IMR-90 (cell line): ENCODE results near the gene SH3RF3. TPM values are rescaled to one million over a fixed set of nuclear protein-coding genes. Genes with fewer than 3 reads are reported as not detected.
A peak's percentile ranks its signal among the peaks of the same experiment; 100 is the strongest.

Experiments used
- ATAC-seq: fragments of 200-7000 bp; cut with Tn5 transposase; 2 replicates; pipeline ENCODE4 v1.9.1; 2020; ENCODE audit warnings: low read depth, mild to moderate bottlenecking, moderate library complexity
- BruUV-seq: library from RNA; stranded (reverse); fragments of 400-500 nt; replicated peaks from 2 replicates; lab custom pipeline; 2021; lab: Mats Ljungman, UMichigan
- CTCF ChIA-PET: fragments of 300-600 bp; formaldehyde crosslinking; extraction: SDS; loops from one replicate; lab custom pipeline; 2021; ENCODE audit warnings: antibody characterized with exemption; lab: Yijun Ruan, JAX
- POLR2A ChIA-PET: fragments of 300-600 bp; sonication (Branson Sonifier 250); formaldehyde crosslinking; loops from one replicate; lab custom pipeline; 2022; ENCODE audit warnings: antibody characterized with exemption; ENCODE audit not compliant: unreplicated experiment; lab: Charles Lee
- DNase-seq: peaks from one replicate; pipeline ENCODE4 v3.0.0; 2013
- H2AFZ ChIP-seq: replicated peaks from 2 replicates; pipeline ENCODE3; 2013; ENCODE audit warnings: low read length, mild to moderate bottlenecking; ENCODE audit not compliant: poor library complexity
- H2AK5ac ChIP-seq: 2 replicates; pipeline ENCODE4 v1.6.1; 2013; ENCODE audit warnings: low read depth, low read length, inconsistent platforms
- H2AK9ac ChIP-seq: replicated peaks from 2 replicates; pipeline ENCODE3; 2013; ENCODE audit warnings: mild to moderate bottlenecking, low read depth, low read length, moderate library complexity; ENCODE audit not compliant: poor library complexity
- H2BK120ac ChIP-seq: 2 replicates; pipeline ENCODE4 v1.6.1; 2013; ENCODE audit warnings: low read depth, low read length, inconsistent platforms
- H2BK15ac ChIP-seq: 3 replicates; pipeline ENCODE4 v1.6.1; 2013; ENCODE audit warnings: low read depth, low read length, inconsistent platforms
- H2BK20ac ChIP-seq: 2 replicates; pipeline ENCODE4 v1.6.1; 2013; ENCODE audit warnings: low read depth, mild to moderate bottlenecking, inconsistent platforms, low read length, moderate library complexity
- H2BK5ac ChIP-seq: 2 replicates; pipeline ENCODE4 v1.6.1; 2013; ENCODE audit warnings: mild to moderate bottlenecking, low read depth, low read length, inconsistent platforms; ENCODE audit not compliant: poor library complexity, severe bottlenecking
- H3K14ac ChIP-seq: replicated peaks from 2 replicates; pipeline ENCODE4 v1.6.1; 2013; ENCODE audit warnings: low read depth, low read length, inconsistent platforms
- H3K18ac ChIP-seq: 2 replicates; pipeline ENCODE4 v1.6.1; 2013; ENCODE audit warnings: low read depth, low read length, control low read depth
- H3K23ac ChIP-seq: 2 replicates; pipeline ENCODE4 v1.6.1; 2013; ENCODE audit warnings: low read depth, low read length, inconsistent platforms
- H3K27ac ChIP-seq: 2 replicates; pipeline ENCODE4 v1.5.1; 2013; ENCODE audit warnings: mild to moderate bottlenecking, control low read depth, low read length; ENCODE audit not compliant: insufficient read depth
- H3K27me3 ChIP-seq: 2 replicates; pipeline ENCODE4 v1.6.1; 2013; ENCODE audit warnings: low read length; ENCODE audit not compliant: control insufficient read depth, insufficient read depth
- H3K36me3 ChIP-seq: 2 replicates; pipeline ENCODE4 v1.6.1; 2013; ENCODE audit warnings: low read length, mixed read lengths; ENCODE audit not compliant: control insufficient read depth, insufficient read depth
- H3K4ac ChIP-seq: 2 replicates; pipeline ENCODE4 v1.6.1; 2013; ENCODE audit warnings: low read depth, low read length, inconsistent platforms
- H3K4me1 ChIP-seq: 2 replicates; pipeline ENCODE4 v1.6.1; 2013; ENCODE audit warnings: low read length, mixed read lengths; ENCODE audit not compliant: control insufficient read depth, insufficient read depth
- H3K4me2 ChIP-seq: 2 replicates; pipeline ENCODE4 v1.6.1; 2013; ENCODE audit warnings: low read depth, mild to moderate bottlenecking, control low read depth, low read length, moderate library complexity
- H3K4me3 ChIP-seq: 2 replicates; pipeline ENCODE4 v1.5.1; 2013; ENCODE audit warnings: low read depth, mild to moderate bottlenecking, control low read depth, low read length, moderate library complexity; ENCODE audit not compliant: insufficient read depth
- H3K56ac ChIP-seq: 2 replicates; pipeline ENCODE4 v1.6.1; 2013; ENCODE audit warnings: low read length, inconsistent platforms; ENCODE audit not compliant: insufficient read depth; ENCODE audit errors: extremely low read depth
- H3K79me1 ChIP-seq, 2 experiments: 2 replicates each; pipeline ENCODE4 v1.6.1; 2013; ENCODE audit warnings: low read length in 2 of 2, inconsistent platforms in 1 of 2, low read depth in 1 of 2
- H3K9ac ChIP-seq: 2 replicates; pipeline ENCODE4 v1.6.1; 2013; ENCODE audit warnings: low read depth, low read length, control low read depth
- H3K9me1 ChIP-seq: 2 replicates; pipeline ENCODE4 v1.6.1; 2013; ENCODE audit warnings: low read length, inconsistent platforms; ENCODE audit not compliant: insufficient read depth
- H3K9me3 ChIP-seq: 2 replicates; pipeline ENCODE4 v1.6.1; 2013; ENCODE audit warnings: low read length; ENCODE audit not compliant: control insufficient read depth, insufficient read depth
- H4K20me1 ChIP-seq: 2 replicates; pipeline ENCODE4 v1.6.1; 2013; ENCODE audit warnings: low read length, inconsistent platforms; ENCODE audit not compliant: insufficient read depth
- H4K5ac ChIP-seq: 2 replicates; pipeline ENCODE4 v1.6.1; 2013; ENCODE audit warnings: mild to moderate bottlenecking, low read depth, low read length, control low read depth
- H4K8ac ChIP-seq, 2 experiments: 2 replicates each; pipeline ENCODE4 v1.6.1; 2013; ENCODE audit warnings: low read depth in 2 of 2, low read length in 2 of 2, control low read depth in 1 of 2, inconsistent platforms in 1 of 2
- H4K91ac ChIP-seq: 2 replicates; pipeline ENCODE4 v1.6.1; 2013; ENCODE audit warnings: low read depth, low read length, inconsistent platforms; ENCODE audit not compliant: insufficient read depth
- BHLHE40 ChIP-seq: fragments of 150-350 bp; IDR thresholded peaks from 2 replicates; pipeline ENCODE4 v1.6.1; 2016; ENCODE audit warnings: mild to moderate bottlenecking, low read depth, low read length
- RCOR1 ChIP-seq: IDR thresholded peaks from 2 replicates; pipeline ENCODE4 v1.6.1; 2012; ENCODE audit warnings: mild to moderate bottlenecking, low read length, improper control_type of control experiment; ENCODE audit not compliant: insufficient replicate concordance
- WGBS, 2 experiments: methylation state at CpG; one replicate each; pipeline versions ENCODE4 v1.1.5 to v1.1.7; 2013; ENCODE audit warnings: missing lambda C conversion rate in 2 of 2; ENCODE audit not compliant: insufficient read length in 1 of 2; ENCODE audit errors: extremely low coverage in 2 of 2; 5-methylcytosine and 5-hydroxymethylcytosine counted together
- dilution Hi-C: fragments of 300-500 bp; cut with HindIII; formaldehyde crosslinking; loops from one replicate; pipeline ENCODE4 v1.14.3; 2018; ENCODE audit warnings: low sequenced_read_pairs; ENCODE audit not compliant: unreplicated experiment
- in situ Hi-C: fragments of 300-500 bp; cut with MboI; formaldehyde crosslinking; loops from 3 replicates; pipeline ENCODE4 v1.14.3; 2019; ENCODE audit warnings: low sequenced_read_pairs, inconsistent platforms, mixed read lengths
- intact Hi-C: fragments of 100-400 bp; cut with micrococcal nuclease; formaldehyde crosslinking; loops from 2 replicates; pipeline ENCODE4 v1.10.0; 2022
- polyA plus RNA-seq, 3 experiments: library from polyadenylated mRNA; depleted of rRNA; stranded (reverse); fragments of >200 nt; gene quantifications; 2 replicates each; pipeline ENCODE4 v1.2.3, GENCODE V29; 2012; ENCODE audit warnings: low replicate concordance in 1 of 3
- total RNA-seq: library from RNA; depleted of rRNA; stranded (reverse); fragments of >200 nt; gene quantifications from 2 replicates; pipeline ENCODE4 v1.2.3, GENCODE V29; 2012

Gene SH3RF3
- total and polyA plus RNA-seq, 2 of the 4 experiments (the other 2 are of a cell fraction) = 3.4 to 5.3 TPM

- intact Hi-C loops = no loop called here
- Histone ChIP-seq H4K91ac (no peak overlapping the region), H3K18ac (no peak overlapping the region), H3K27me3 (no peaks in the 10 kb centered on the region), H3K14ac (no peak overlapping the region), H3K56ac (no peak overlapping the region), H2BK15ac (no peak overlapping the region), H3K4me3 (no peak overlapping the region), H3K36me3 (no peaks in the 10 kb centered on the region), H2AFZ (no peak overlapping the region), H4K8ac (no peak overlapping the region), H3K9me1 (peaks cover 29% of the 10 kb centered on the region), H3K27ac (no peak overlapping the region), H3K4me1 (peaks cover 30% of the 10 kb centered on the region), H2BK120ac (no peak overlapping the region), H2BK20ac (0 out of 2 replicates have a peak overlapping the region, but pooled peaks have one; percentile 6), H3K9me3 (no peaks in the 10 kb centered on the region), H2AK9ac (no peak overlapping the region), H3K9ac (no peak overlapping the region), H3K23ac (no peak overlapping the region), H2BK5ac (no peak overlapping the region), H3K4me2 (no peak overlapping the region), H3K79me1 (peaks cover 42 to 94% of the 10 kb centered on the region in 2 experiments), H4K5ac (no peak overlapping the region), H3K4ac (no peak overlapping the region), H2AK5ac (no peak overlapping the region), H4K20me1 (peaks cover 83% of the 10 kb centered on the region)
- ATAC-seq (no peak), DNase-seq (no peak)
- WGBS, 2 experiments = 100% methylated on average over 1 of the region's 2 CpGs; no CpG with 5 or more reads in 1 of the 2 experiments
- in situ Hi-C loops = no loop called here
- BruUV-seq = no TSS peak
- TF ChIP-seq BHLHE40 = no peak
- TF ChIP-seq RCOR1 = no peak
- POLR2A ChIA-PET = no interaction called here
- CTCF ChIA-PET = no interaction called here
- dilution Hi-C loops = no loop called here
Observed at GRCh38 chr2:109287838-109288237, 158.8 kb downstream of the SH3RF3 start.
